IMR-90 (cell line): ENCODE results near the gene RNFT2. TPM values are rescaled to one million over a fixed set of nuclear protein-coding genes. Genes with fewer than 3 reads are reported as not detected.

ENCODE experiments used
- ATAC-seq: fragments of 200-7000 bp; cut with Tn5 transposase; 2 replicates; pipeline ENCODE4 v1.9.1; 2020; ENCODE audit warnings: low read depth, mild to moderate bottlenecking, moderate library complexity
- BruUV-seq: library from RNA; stranded (reverse); fragments of 400-500 nt; replicated peaks from 2 replicates; lab custom pipeline; 2021; lab: Mats Ljungman, UMichigan
- CTCF ChIA-PET: fragments of 300-600 bp; formaldehyde crosslinking; extraction: SDS; loops from one replicate; lab custom pipeline; 2021; ENCODE audit warnings: antibody characterized with exemption; lab: Yijun Ruan, JAX
- POLR2A ChIA-PET: fragments of 300-600 bp; sonication (Branson Sonifier 250); formaldehyde crosslinking; loops from one replicate; lab custom pipeline; 2022; ENCODE audit warnings: antibody characterized with exemption; ENCODE audit not compliant: unreplicated experiment; lab: Charles Lee
- DNase-seq: peaks from one replicate; pipeline ENCODE4 v3.0.0; 2013
- H2AFZ ChIP-seq: replicated peaks from 2 replicates; pipeline ENCODE3; 2013; ENCODE audit warnings: low read length, mild to moderate bottlenecking; ENCODE audit not compliant: poor library complexity
- H2AK5ac ChIP-seq: 2 replicates; pipeline ENCODE4 v1.6.1; 2013; ENCODE audit warnings: low read depth, low read length, inconsistent platforms
- H2AK9ac ChIP-seq: replicated peaks from 2 replicates; pipeline ENCODE3; 2013; ENCODE audit warnings: mild to moderate bottlenecking, low read depth, low read length, moderate library complexity; ENCODE audit not compliant: poor library complexity
- H2BK120ac ChIP-seq: 2 replicates; pipeline ENCODE4 v1.6.1; 2013; ENCODE audit warnings: low read depth, low read length, inconsistent platforms
- H2BK15ac ChIP-seq: 3 replicates; pipeline ENCODE4 v1.6.1; 2013; ENCODE audit warnings: low read depth, low read length, inconsistent platforms
- H2BK20ac ChIP-seq: 2 replicates; pipeline ENCODE4 v1.6.1; 2013; ENCODE audit warnings: low read depth, mild to moderate bottlenecking, inconsistent platforms, low read length, moderate library complexity
- H2BK5ac ChIP-seq: 2 replicates; pipeline ENCODE4 v1.6.1; 2013; ENCODE audit warnings: mild to moderate bottlenecking, low read depth, low read length, inconsistent platforms; ENCODE audit not compliant: poor library complexity, severe bottlenecking
- H3K14ac ChIP-seq: replicated peaks from 2 replicates; pipeline ENCODE4 v1.6.1; 2013; ENCODE audit warnings: low read depth, low read length, inconsistent platforms
- H3K18ac ChIP-seq: 2 replicates; pipeline ENCODE4 v1.6.1; 2013; ENCODE audit warnings: low read depth, low read length, control low read depth
- H3K23ac ChIP-seq: 2 replicates; pipeline ENCODE4 v1.6.1; 2013; ENCODE audit warnings: low read depth, low read length, inconsistent platforms
- H3K27ac ChIP-seq: 2 replicates; pipeline ENCODE4 v1.5.1; 2013; ENCODE audit warnings: mild to moderate bottlenecking, control low read depth, low read length; ENCODE audit not compliant: insufficient read depth
- H3K27me3 ChIP-seq: 2 replicates; pipeline ENCODE4 v1.6.1; 2013; ENCODE audit warnings: low read length; ENCODE audit not compliant: control insufficient read depth, insufficient read depth
- H3K36me3 ChIP-seq: 2 replicates; pipeline ENCODE4 v1.6.1; 2013; ENCODE audit warnings: low read length, mixed read lengths; ENCODE audit not compliant: control insufficient read depth, insufficient read depth
- H3K4ac ChIP-seq: 2 replicates; pipeline ENCODE4 v1.6.1; 2013; ENCODE audit warnings: low read depth, low read length, inconsistent platforms
- H3K4me1 ChIP-seq: 2 replicates; pipeline ENCODE4 v1.6.1; 2013; ENCODE audit warnings: low read length, mixed read lengths; ENCODE audit not compliant: control insufficient read depth, insufficient read depth
- H3K4me2 ChIP-seq: 2 replicates; pipeline ENCODE4 v1.6.1; 2013; ENCODE audit warnings: low read depth, mild to moderate bottlenecking, control low read depth, low read length, moderate library complexity
- H3K4me3 ChIP-seq: 2 replicates; pipeline ENCODE4 v1.5.1; 2013; ENCODE audit warnings: low read depth, mild to moderate bottlenecking, control low read depth, low read length, moderate library complexity; ENCODE audit not compliant: insufficient read depth
- H3K56ac ChIP-seq: 2 replicates; pipeline ENCODE4 v1.6.1; 2013; ENCODE audit warnings: low read length, inconsistent platforms; ENCODE audit not compliant: insufficient read depth; ENCODE audit errors: extremely low read depth
- H3K79me1 ChIP-seq, 2 experiments: 2 replicates each; pipeline ENCODE4 v1.6.1; 2013; ENCODE audit warnings: low read length in 2 of 2, inconsistent platforms in 1 of 2, low read depth in 1 of 2
- H3K9ac ChIP-seq: 2 replicates; pipeline ENCODE4 v1.6.1; 2013; ENCODE audit warnings: low read depth, low read length, control low read depth
- H3K9me1 ChIP-seq: 2 replicates; pipeline ENCODE4 v1.6.1; 2013; ENCODE audit warnings: low read length, inconsistent platforms; ENCODE audit not compliant: insufficient read depth
- H3K9me3 ChIP-seq: 2 replicates; pipeline ENCODE4 v1.6.1; 2013; ENCODE audit warnings: low read length; ENCODE audit not compliant: control insufficient read depth, insufficient read depth
- H4K20me1 ChIP-seq: 2 replicates; pipeline ENCODE4 v1.6.1; 2013; ENCODE audit warnings: low read length, inconsistent platforms; ENCODE audit not compliant: insufficient read depth
- H4K5ac ChIP-seq: 2 replicates; pipeline ENCODE4 v1.6.1; 2013; ENCODE audit warnings: mild to moderate bottlenecking, low read depth, low read length, control low read depth
- H4K8ac ChIP-seq, 2 experiments: 2 replicates each; pipeline ENCODE4 v1.6.1; 2013; ENCODE audit warnings: low read depth in 2 of 2, low read length in 2 of 2, control low read depth in 1 of 2, inconsistent platforms in 1 of 2
- H4K91ac ChIP-seq: 2 replicates; pipeline ENCODE4 v1.6.1; 2013; ENCODE audit warnings: low read depth, low read length, inconsistent platforms; ENCODE audit not compliant: insufficient read depth
- BHLHE40 ChIP-seq: fragments of 150-350 bp; IDR thresholded peaks from 2 replicates; pipeline ENCODE4 v1.6.1; 2016; ENCODE audit warnings: mild to moderate bottlenecking, low read depth, low read length
- CEBPB ChIP-seq: IDR thresholded peaks from 2 replicates; pipeline ENCODE4 v1.6.1; 2012; ENCODE audit warnings: low read depth, low read length, improper control_type of control experiment
- CHD1 ChIP-seq: IDR thresholded peaks from 2 replicates; pipeline ENCODE4 v1.6.1; 2012; ENCODE audit warnings: low read depth, low read length, improper control_type of control experiment
- CTCF ChIP-seq: conservative IDR thresholded peaks from 2 replicates; pipeline ENCODE4 v1.5.1; 2012; ENCODE audit warnings: mild to moderate bottlenecking, low read depth, low read length, improper control_type of control experiment
- FOS ChIP-seq: fragments of 150-350 bp; IDR thresholded peaks from 2 replicates; pipeline ENCODE4 v1.6.1; 2016; ENCODE audit warnings: low read depth, low read length
- MAFK ChIP-seq: IDR thresholded peaks from 2 replicates; pipeline ENCODE4 v1.6.1; 2012; ENCODE audit warnings: low read depth, low read length, improper control_type of control experiment
- MAZ ChIP-seq: IDR thresholded peaks from 2 replicates; pipeline ENCODE4 v1.6.1; 2012; ENCODE audit warnings: low read depth, mild to moderate bottlenecking, low read length, improper control_type of control experiment, moderate library complexity, borderline replicate concordance
- MXI1 ChIP-seq: IDR thresholded peaks from 2 replicates; pipeline ENCODE4 v1.6.1; 2012; ENCODE audit warnings: low read depth, mild to moderate bottlenecking, low read length, moderate library complexity, borderline replicate concordance
- NFE2L2 ChIP-seq: fragments of 150-350 bp; IDR thresholded peaks from 2 replicates; pipeline ENCODE4 v1.6.1; 2016; ENCODE audit warnings: low read depth, mild to moderate bottlenecking, low read length
- POLR2A ChIP-seq: IDR thresholded peaks from 2 replicates; pipeline ENCODE4 v1.6.1; 2012; ENCODE audit warnings: mild to moderate bottlenecking, low read depth, low read length
- RAD21 ChIP-seq: IDR thresholded peaks from 2 replicates; pipeline ENCODE4 v1.6.1; 2012; ENCODE audit warnings: low read length, improper control_type of control experiment
- RCOR1 ChIP-seq: IDR thresholded peaks from 2 replicates; pipeline ENCODE4 v1.6.1; 2012; ENCODE audit warnings: mild to moderate bottlenecking, low read length, improper control_type of control experiment; ENCODE audit not compliant: insufficient replicate concordance
- RFX5 ChIP-seq: IDR thresholded peaks from 2 replicates; pipeline ENCODE4 v1.8.0; 2012; ENCODE audit warnings: low read depth, mild to moderate bottlenecking, low read length, moderate library complexity
- SMC3 ChIP-seq: fragments of 150-350 bp; IDR thresholded peaks from 2 replicates; pipeline ENCODE4 v1.6.1; 2016; ENCODE audit warnings: low read depth, mild to moderate bottlenecking, antibody characterized with exemption, low read length, moderate library complexity
- USF2 ChIP-seq: fragments of 150-350 bp; IDR thresholded peaks from 2 replicates; pipeline ENCODE4 v1.6.1; 2017; ENCODE audit warnings: mild to moderate bottlenecking, antibody characterized with exemption, low read length, low read depth
- WGBS, 2 experiments: methylation state at CpG; one replicate each; pipeline versions ENCODE4 v1.1.5 to v1.1.7; 2013; ENCODE audit warnings: missing lambda C conversion rate in 2 of 2; ENCODE audit not compliant: insufficient read length in 1 of 2; ENCODE audit errors: extremely low coverage in 2 of 2; 5-methylcytosine and 5-hydroxymethylcytosine counted together
- dilution Hi-C: fragments of 300-500 bp; cut with HindIII; formaldehyde crosslinking; loops from one replicate; pipeline ENCODE4 v1.14.3; 2018; ENCODE audit warnings: low sequenced_read_pairs; ENCODE audit not compliant: unreplicated experiment
- in situ Hi-C: fragments of 300-500 bp; cut with MboI; formaldehyde crosslinking; loops from 3 replicates; pipeline ENCODE4 v1.14.3; 2019; ENCODE audit warnings: low sequenced_read_pairs, inconsistent platforms, mixed read lengths
- intact Hi-C: fragments of 100-400 bp; cut with micrococcal nuclease; formaldehyde crosslinking; loops from 2 replicates; pipeline ENCODE4 v1.10.0; 2022
- polyA plus RNA-seq, 3 experiments: library from polyadenylated mRNA; depleted of rRNA; stranded (reverse); fragments of >200 nt; gene quantifications; 2 replicates each; pipeline ENCODE4 v1.2.3, GENCODE V29; 2012; ENCODE audit warnings: low replicate concordance in 1 of 3
- total RNA-seq: library from RNA; depleted of rRNA; stranded (reverse); fragments of >200 nt; gene quantifications from 2 replicates; pipeline ENCODE4 v1.2.3, GENCODE V29; 2012
- TF ChIP-seq, protein P1 (sequence below): fragments of 150-350 bp; IDR thresholded peaks from 2 replicates; pipeline ENCODE4 v1.6.1; 2016; ENCODE audit warnings: low read depth, mild to moderate bottlenecking, low read length, moderate library complexity, borderline replicate concordance

RNFT2 gene
- total and polyA plus RNA-seq, 2 of the 4 experiments (the other 2 are of a cell fraction): 1.6 to 2.3 TPM

DNA sequence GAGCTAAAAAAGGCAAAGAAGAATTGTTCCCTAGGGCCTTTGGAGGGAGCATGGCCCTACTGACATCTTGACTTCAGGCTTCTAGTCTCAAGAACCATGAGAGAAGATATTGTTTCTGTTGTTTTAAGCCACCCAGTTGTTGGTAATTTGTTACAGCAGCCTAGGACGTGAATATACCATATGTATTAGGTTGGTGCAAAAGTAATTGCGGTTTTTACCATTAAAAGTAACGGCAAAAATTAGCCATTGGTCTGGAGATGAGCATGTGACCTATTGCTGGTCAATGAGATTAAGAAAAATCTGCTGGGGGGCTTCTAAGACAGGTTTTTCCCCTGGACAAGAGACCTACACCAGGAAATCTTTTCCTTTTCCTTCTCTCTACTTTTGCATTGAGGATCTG, 152.9 kb downstream of the RNFT2 start:
- Histone ChIP-seq H3K4me1 (no peaks in the 10 kb centered on the region), H2AFZ (no peak overlapping the region), H2BK20ac (no peak overlapping the region), H3K9me1 (no peaks in the 10 kb centered on the region), H3K14ac (no peak overlapping the region), H3K27me3 (peaks cover 14% of the 10 kb centered on the region), H2BK120ac (no peak overlapping the region), H3K9ac (no peak overlapping the region), H3K4me3 (no peak overlapping the region), H3K23ac (no peak overlapping the region), H3K79me1 (no peaks in the 10 kb centered on the region), H3K18ac (no peak overlapping the region), H2BK5ac (no peak overlapping the region), H4K8ac (no peak overlapping the region), H3K9me3 (peaks cover 2% of the 10 kb centered on the region; the same call in 1 of the 2 replicates), H4K91ac (no peak overlapping the region), H3K4me2 (no peak overlapping the region), H3K27ac (no peak overlapping the region), H2AK5ac (no peak overlapping the region), H3K56ac (no peak overlapping the region), H3K36me3 (no peaks in the 10 kb centered on the region), H3K4ac (no peak overlapping the region), H2BK15ac (no peak overlapping the region), H4K5ac (no peak overlapping the region), H4K20me1 (no peaks in the 10 kb centered on the region), H2AK9ac (no peak overlapping the region)
- dilution Hi-C loops (no loop called here), intact Hi-C loops (no loop called here), in situ Hi-C loops (no loop called here)
- no peak for DNase-seq
- no peak for TF ChIP-seq CTCF
- no peak for TF ChIP-seq BHLHE40
- TF ChIP-seq, protein P1, sequence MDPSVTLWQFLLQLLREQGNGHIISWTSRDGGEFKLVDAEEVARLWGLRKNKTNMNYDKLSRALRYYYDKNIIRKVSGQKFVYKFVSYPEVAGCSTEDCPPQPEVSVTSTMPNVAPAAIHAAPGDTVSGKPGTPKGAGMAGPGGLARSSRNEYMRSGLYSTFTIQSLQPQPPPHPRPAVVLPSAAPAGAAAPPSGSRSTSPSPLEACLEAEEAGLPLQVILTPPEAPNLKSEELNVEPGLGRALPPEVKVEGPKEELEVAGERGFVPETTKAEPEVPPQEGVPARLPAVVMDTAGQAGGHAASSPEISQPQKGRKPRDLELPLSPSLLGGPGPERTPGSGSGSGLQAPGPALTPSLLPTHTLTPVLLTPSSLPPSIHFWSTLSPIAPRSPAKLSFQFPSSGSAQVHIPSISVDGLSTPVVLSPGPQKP: no peak
- no peak for TF ChIP-seq SMC3
- no peak for TF ChIP-seq USF2
- no peak for TF ChIP-seq NFE2L2
- TF ChIP-seq RFX5: no peak
- TF ChIP-seq RCOR1: no peak
- TF ChIP-seq MAFK: no peak
- TF ChIP-seq MAZ: no peak
- TF ChIP-seq POLR2A: no peak
- TF ChIP-seq MXI1: no peak
- no peak for TF ChIP-seq CHD1
- TF ChIP-seq FOS: no peak
- no peak for TF ChIP-seq CEBPB
- no peak for TF ChIP-seq RAD21
- no CpG with 5 or more reads among the region's 3 CpGs for WGBS, 2 experiments
- CTCF ChIA-PET: no interaction called here
- no TSS peak for BruUV-seq
- POLR2A ChIA-PET: no interaction called here
- no peak for ATAC-seq
